Measurements from ENCODE around the gene ARSA.

The ARSA gene

DNA sequence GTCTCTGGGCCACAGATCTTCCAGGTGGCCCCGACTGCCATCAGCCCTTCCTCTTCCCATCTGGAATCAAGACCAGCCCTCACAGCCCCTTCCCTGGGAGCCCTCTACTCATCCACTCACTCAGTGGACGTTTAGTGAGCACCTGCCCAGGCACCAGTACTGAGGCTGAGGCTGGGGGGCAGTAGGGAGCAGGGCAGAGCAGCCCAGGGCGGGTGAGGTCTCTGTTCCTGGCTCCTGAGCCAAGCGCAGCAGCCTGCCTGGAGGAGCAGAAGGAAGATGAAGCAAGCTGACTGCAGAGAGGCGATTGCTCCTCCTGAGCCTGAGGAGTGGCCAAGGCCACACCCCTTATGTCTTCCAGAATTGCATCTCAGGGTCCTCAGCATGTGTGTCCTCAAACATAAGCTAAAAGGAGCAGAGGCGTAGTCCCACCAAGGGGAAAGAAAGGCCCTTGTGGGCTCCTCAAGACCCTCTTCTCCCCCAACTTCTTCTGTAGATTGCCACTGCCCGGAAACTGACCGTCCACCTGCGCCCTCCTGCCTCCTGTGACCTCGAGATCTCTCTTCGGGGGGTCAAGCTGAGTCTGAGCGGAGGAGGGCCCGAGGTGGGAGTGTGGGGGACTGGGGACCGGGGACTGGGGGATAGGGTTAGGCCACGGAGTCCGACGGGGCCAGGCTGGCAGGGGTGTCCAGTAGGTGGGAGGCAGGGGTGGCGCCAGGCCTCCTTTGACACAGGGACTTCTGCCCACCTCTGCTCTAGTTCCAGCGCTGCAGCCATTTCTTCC is 21.6 kb downstream of the ARSA start:
- Histone ChIP-seq H3K36me3 (ENCODE audit: insufficient read depth, low read length) (no peaks in the 10 kb centered on the region), H3K4me3 (ENCODE audit: low read depth in 1 of 2, low read length in 2 of 2) (no peak overlapping the region), H3K9ac (ENCODE audit: low read length) (no peak overlapping the region), H3K27ac (ENCODE audit: low read depth, low read length) (no peak overlapping the region), H3K9me3 (ENCODE audit: low read length) (no peaks in the 10 kb centered on the region), H3K4me1 (ENCODE audit: insufficient read depth, low read length) (no peaks in the 10 kb centered on the region), H3K27me3 (ENCODE audit: control insufficient read depth in 1 of 2, insufficient read depth in 2 of 2, low read length in 2 of 2) (peaks cover 10 to 54% of the 10 kb centered on the region in 2 donors)

DNA sequence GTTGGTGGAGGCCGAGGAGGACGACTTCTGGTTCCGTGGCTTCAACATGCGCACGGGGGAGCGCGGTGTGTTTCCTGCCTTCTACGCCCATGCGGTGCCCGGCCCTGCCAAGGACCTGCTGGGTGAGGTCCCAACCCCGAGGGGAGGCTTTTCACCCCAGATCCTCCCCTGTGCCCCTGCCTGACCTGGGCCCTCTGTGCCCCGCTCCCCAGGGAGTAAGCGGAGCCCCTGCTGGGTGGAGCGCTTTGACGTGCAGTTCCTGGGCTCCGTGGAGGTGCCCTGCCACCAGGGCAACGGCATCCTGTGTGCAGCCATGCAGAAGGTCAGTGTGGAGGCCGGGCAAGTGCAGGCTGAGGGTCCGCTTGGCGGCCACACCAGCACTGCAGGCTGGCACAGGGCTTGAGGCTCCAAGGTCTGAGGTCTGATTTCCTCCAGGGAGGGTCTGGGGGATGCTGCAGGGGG is 22.3 kb downstream of the ARSA start:
- Histone ChIP-seq H3K36me3 (ENCODE audit: insufficient read depth, low read length) (no peaks in the 10 kb centered on the region), H3K9me3 (ENCODE audit: low read length) (no peaks in the 10 kb centered on the region), H3K4me1 (ENCODE audit: insufficient read depth, low read length) (no peaks in the 10 kb centered on the region), H3K4me3 (ENCODE audit: low read depth in 1 of 2, low read length in 2 of 2) (no peak overlapping the region), H3K9ac (ENCODE audit: low read length) (no peak overlapping the region), H3K27ac (ENCODE audit: low read depth, low read length) (no peak overlapping the region), H3K27me3 (ENCODE audit: control insufficient read depth in 1 of 2, insufficient read depth in 2 of 2, low read length in 2 of 2) (peaks cover 10 to 53% of the 10 kb centered on the region in 2 donors)

DNA sequence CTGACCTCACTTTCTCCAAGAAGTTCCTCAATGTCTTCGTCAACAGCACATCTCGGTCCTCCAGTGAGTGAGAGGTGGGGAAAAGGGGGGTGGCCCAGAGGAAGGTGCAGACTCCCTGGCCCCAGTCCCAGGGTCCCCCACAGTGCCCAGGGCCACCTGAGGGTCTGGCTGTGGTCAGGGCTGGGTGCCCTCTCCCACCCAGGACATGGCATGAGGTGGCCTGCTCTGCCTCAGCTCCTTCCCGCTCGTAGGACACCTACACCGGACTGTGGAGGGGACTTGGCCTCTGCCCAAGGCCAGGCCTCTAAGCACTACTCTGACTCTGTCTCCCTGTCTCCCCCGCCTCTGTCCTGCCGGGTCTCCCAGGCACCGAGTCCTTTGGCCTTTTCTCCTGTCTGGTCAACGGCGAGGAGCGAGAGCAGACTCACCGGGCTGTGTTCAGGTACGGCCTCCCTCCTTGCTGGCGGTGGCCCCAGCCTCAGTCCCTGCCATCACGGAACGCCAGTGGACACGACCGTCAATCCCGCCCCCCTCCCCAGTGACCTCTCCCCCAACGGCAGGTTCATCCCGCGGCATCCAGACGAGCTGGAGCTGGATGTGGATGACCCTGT is 22.8 kb downstream of the ARSA start:
- H3K4me1 ChIP-seq (ENCODE audit: insufficient read depth, low read length): no peaks in the 10 kb centered on the region
- no peaks in the 10 kb centered on the region for H3K36me3 ChIP-seq (ENCODE audit: insufficient read depth, low read length)
- no peaks in the 10 kb centered on the region for H3K9me3 ChIP-seq (ENCODE audit: low read length)
- no peak overlapping the region for H3K9ac ChIP-seq (ENCODE audit: low read length)
- H3K27me3 ChIP-seq (ENCODE audit: control insufficient read depth in 1 of 2, insufficient read depth in 2 of 2, low read length in 2 of 2): peaks cover 10 to 48% of the 10 kb centered on the region in 2 donors
- no peak overlapping the region for H3K27ac ChIP-seq (ENCODE audit: low read depth, low read length)
- H3K4me3 ChIP-seq (ENCODE audit: low read depth in 1 of 2, low read length in 2 of 2): no peak overlapping the region

DNA sequence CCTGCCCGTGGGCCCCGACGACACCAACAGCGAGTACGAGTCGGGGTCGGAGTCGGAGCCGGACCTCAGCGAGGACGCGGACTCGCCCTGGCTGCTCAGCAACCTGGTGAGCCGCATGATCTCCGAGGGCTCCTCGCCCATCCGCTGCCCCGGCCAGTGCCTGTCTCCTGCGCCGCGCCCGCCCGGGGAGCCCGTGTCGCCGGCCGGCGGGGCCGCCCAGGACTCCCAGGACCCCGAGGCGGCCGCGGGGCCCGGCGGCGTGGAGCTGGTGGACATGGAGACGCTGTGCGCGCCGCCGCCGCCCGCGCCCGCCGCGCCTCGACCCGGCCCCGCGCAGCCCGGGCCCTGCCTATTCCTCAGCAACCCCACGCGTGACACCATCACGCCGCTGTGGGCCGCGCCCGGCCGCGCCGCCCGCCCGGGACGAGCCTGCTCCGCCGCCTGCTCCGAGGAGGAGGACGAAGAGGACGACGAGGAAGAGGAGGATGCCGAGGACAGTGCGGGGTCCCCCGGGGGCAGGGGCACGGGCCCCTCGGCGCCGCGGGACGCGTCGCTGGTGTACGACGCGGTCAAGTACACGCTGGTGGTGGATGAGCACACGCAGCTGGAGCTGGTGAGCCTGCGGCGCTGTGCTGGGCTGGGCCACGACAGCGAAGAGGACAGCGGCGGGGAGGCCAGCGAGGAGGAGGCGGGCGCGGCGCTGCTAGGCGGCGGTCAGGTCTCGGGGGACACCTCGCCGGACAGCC is 23.5 kb downstream of the ARSA start:
- no peaks in the 10 kb centered on the region for H3K4me1 ChIP-seq (ENCODE audit: insufficient read depth, low read length)
- H3K27me3 ChIP-seq (ENCODE audit: control insufficient read depth in 1 of 2, insufficient read depth in 2 of 2, low read length in 2 of 2): peaks cover 16 to 51% of the 10 kb centered on the region in 2 donors
- no peaks in the 10 kb centered on the region for H3K9me3 ChIP-seq (ENCODE audit: low read length)
- no peaks in the 10 kb centered on the region for H3K36me3 ChIP-seq (ENCODE audit: insufficient read depth, low read length)
- no peak overlapping the region for H3K27ac ChIP-seq (ENCODE audit: low read depth, low read length)
- H3K4me3 ChIP-seq (ENCODE audit: low read depth in 1 of 2, low read length in 2 of 2): no peak overlapping the region
- no peak overlapping the region for H3K9ac ChIP-seq (ENCODE audit: low read length)

DNA sequence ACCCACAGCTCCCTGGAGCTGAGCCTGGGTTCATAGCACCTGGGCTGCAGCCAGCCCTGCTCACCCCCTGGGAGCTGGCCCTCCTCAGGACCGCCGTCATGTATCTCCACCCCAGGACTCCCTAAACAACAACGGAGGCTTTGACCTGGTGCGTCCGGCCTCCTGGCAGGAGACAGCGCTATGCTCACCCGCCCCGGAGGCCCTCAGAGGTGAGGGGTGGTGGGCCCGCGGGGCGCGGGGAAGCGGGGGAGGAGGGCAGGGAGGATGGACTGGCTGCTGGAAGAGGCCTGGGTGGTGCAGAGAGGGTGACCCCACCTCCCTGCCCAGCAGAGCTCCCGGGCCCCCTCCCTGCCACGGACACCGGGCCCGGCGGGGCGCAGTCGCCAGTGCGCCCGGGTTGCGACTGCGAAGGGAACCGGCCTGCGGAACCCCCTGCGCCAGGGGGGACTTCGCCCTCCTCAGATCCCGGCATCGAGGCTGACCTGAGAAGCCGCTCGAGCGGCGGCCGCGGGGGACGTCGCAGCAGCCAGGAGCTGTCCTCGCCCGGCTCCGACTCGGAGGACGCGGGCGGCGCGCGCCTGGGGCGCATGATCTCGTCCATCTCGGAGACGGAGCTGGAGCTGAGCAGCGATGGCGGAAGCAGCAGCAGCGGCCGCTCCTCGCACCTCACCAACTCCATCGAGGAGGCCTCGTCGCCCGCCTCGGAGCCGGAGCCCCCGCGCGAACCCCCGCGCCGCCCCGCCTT is 24.3 kb downstream of the ARSA start:
- Histone ChIP-seq H3K4me1 (ENCODE audit: insufficient read depth, low read length) (no peaks in the 10 kb centered on the region), H3K9ac (ENCODE audit: low read length) (no peak overlapping the region), H3K27ac (ENCODE audit: low read depth, low read length) (no peak overlapping the region), H3K9me3 (ENCODE audit: low read length) (no peaks in the 10 kb centered on the region), H3K4me3 (ENCODE audit: low read depth in 1 of 2, low read length in 2 of 2) (no peak overlapping the region), H3K27me3 (ENCODE audit: control insufficient read depth in 1 of 2, insufficient read depth in 2 of 2, low read length in 2 of 2) (peaks cover 16 to 55% of the 10 kb centered on the region in 2 donors), H3K36me3 (ENCODE audit: insufficient read depth, low read length) (no peaks in the 10 kb centered on the region)

DNA sequence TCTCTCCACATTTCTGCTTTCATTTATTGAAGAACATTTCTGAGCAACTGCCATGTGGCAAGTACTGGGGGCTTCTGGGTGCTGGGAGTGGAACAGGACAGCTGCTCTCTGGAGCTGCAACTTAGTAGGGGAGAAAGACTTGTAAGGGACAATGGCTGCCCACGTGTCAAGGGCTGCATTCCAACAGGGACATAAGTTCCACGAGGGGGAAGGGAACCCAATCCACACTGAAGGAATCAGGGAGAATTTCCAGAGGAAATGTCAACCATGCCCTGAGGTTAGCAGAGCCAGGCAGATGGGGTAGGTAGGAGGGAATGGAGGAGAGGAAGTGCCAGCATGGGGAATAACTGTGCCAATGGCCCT is 25.6 kb downstream of the ARSA start:
- Histone ChIP-seq H3K9ac (ENCODE audit: low read length) (no peak overlapping the region), H3K27me3 (ENCODE audit: control insufficient read depth in 1 of 2, insufficient read depth in 2 of 2, low read length in 2 of 2) (peaks cover 16 to 58% of the 10 kb centered on the region in 2 donors)

DNA sequence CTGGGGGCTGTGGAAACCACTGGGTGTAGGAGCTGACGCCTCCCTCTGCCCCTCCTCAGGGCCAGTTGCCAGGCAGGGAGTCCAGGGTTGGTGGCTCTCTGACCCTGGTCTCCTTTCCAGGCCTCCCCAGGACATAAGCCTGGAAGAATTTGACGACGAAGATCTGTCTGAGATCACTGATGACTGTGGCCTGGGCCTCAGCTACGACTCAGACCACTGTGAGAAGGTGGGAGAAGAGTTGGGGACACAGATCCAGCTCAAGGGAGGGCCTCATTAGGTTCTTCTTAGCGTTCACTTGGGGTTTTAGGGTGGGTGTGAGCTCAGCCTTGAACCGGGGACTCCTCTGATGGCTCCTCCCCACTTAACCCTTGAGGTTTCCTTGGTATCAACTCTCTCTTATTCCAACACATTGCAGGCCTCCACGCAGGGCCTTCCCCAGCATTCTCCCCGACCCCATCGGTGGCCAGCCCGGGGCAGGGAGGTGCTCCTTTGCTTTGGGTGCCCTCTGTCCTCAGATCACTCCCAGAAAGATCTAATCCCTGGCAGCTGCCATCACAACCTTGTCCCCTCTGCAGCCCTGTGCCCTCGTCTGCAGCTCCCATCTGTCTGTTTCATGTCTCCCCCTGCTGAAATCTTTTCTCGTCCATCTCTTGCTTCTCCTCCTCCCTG is 26.1 kb downstream of the ARSA start:
- Histone ChIP-seq H3K9ac (ENCODE audit: low read length) (no peak overlapping the region), H3K4me3 (ENCODE audit: low read depth in 1 of 2, low read length in 2 of 2) (no peak overlapping the region), H3K27ac (ENCODE audit: low read depth, low read length) (no peak overlapping the region), H3K36me3 (ENCODE audit: insufficient read depth, low read length) (no peaks in the 10 kb centered on the region), H3K9me3 (ENCODE audit: low read length) (no peaks in the 10 kb centered on the region), H3K4me1 (ENCODE audit: insufficient read depth, low read length) (no peaks in the 10 kb centered on the region), H3K27me3 (ENCODE audit: control insufficient read depth in 1 of 2, insufficient read depth in 2 of 2, low read length in 2 of 2) (peaks cover 16 to 58% of the 10 kb centered on the region in 2 donors)

More for the DNA sequence above, 25.6 kb downstream of the ARSA start:
- H3K9me3 ChIP-seq (ENCODE audit: low read length): no peaks in the 10 kb centered on the region
- no peaks in the 10 kb centered on the region for H3K36me3 ChIP-seq (ENCODE audit: insufficient read depth, low read length)
- H3K4me1 ChIP-seq (ENCODE audit: insufficient read depth, low read length): no peaks in the 10 kb centered on the region
- no peak overlapping the region for H3K4me3 ChIP-seq (ENCODE audit: low read depth in 1 of 2, low read length in 2 of 2)
- no peak overlapping the region for H3K27ac ChIP-seq (ENCODE audit: low read depth, low read length)

DNA sequence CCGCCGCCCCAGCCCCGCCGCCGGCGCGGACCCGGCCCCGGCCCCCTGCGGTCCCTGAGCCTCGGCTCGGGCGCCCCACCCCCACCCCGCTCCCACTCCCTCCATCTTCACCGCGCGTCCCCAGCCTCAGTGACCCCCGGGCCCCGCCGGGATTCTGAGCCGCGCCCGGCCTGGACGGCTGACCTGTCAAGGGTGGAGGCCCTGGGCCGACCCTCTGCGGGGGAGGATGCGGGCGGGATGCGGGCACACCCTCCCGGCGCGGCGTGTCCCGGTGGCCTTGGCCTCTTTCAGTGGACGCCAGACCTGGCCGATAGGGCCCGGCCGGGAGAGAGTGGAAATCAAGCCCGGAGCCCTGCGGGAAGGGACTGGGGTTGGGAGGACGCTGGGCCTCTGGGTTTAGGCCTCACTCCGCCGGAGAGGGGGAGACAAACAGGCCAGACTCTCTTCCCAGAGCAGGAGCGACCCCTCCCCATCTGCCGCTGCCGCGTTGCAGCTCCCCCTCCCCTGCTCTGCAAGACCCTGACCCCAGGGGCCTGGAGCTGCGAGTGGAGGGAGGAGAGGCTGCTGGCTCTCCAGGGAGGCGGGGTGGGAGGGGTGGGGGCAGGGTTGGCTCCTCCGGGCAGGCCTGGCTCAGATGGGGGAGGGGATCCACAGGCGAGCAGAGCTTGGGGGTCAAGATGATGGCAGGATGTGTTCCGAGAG is 26.8 kb downstream of the ARSA start:
- peaks cover 16 to 56% of the 10 kb centered on the region in 2 donors for H3K27me3 ChIP-seq (ENCODE audit: control insufficient read depth in 1 of 2, insufficient read depth in 2 of 2, low read length in 2 of 2)

DNA sequence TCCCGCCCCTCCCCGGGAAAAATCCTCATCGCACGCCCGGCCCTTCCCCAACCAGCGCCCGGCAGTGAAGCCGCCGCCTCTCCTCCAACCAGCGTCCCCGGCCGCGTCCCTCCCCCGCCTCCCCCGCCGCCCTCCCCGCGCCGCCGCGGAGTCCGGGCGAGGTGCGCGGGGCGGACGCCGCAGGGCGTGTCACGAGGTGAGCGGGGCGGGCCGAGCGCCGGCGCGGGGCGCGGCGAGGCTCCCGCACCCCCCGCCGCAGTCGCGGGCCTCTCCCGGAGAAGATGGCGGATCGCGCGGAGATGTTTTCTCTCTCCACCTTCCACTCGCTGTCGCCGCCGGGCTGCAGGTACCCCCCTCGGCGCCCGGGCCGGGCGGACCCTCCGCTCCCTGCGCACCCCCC is 27.4 kb downstream of the ARSA start, which contains the start of gene MAPK8IP2:
Gene MAPK8IP2, plus strand, starts transcription at position 256 of the 400 bp plus-strand sequence. Its CDS starts 26 bp downstream, at position 282.
- Histone ChIP-seq H3K36me3 (ENCODE audit: insufficient read depth, low read length) (no peaks in the 10 kb centered on the region), H3K4me3 (ENCODE audit: low read depth in 1 of 2, low read length in 2 of 2) (no peak within 1 kb of the TSS), H3K9ac (ENCODE audit: low read length) (no peak within 1 kb of the TSS), H3K27ac (ENCODE audit: low read depth, low read length) (no peak within 1 kb of the TSS), H3K27me3 (ENCODE audit: control insufficient read depth in 1 of 2, insufficient read depth in 2 of 2, low read length in 2 of 2) (peaks cover 16 to 50% of the 10 kb centered on the region in 2 donors), H3K9me3 (ENCODE audit: low read length) (no peaks in the 10 kb centered on the region), H3K4me1 (ENCODE audit: insufficient read depth, low read length) (no peaks in the 10 kb centered on the region)

More for the DNA sequence above, 26.8 kb downstream of the ARSA start:
- Histone ChIP-seq H3K27ac (ENCODE audit: low read depth, low read length) (no peak overlapping the region), H3K4me3 (ENCODE audit: low read depth in 1 of 2, low read length in 2 of 2) (no peak overlapping the region), H3K9ac (ENCODE audit: low read length) (no peak overlapping the region), H3K9me3 (ENCODE audit: low read length) (no peaks in the 10 kb centered on the region), H3K36me3 (ENCODE audit: insufficient read depth, low read length) (no peaks in the 10 kb centered on the region), H3K4me1 (ENCODE audit: insufficient read depth, low read length) (no peaks in the 10 kb centered on the region)

DNA sequence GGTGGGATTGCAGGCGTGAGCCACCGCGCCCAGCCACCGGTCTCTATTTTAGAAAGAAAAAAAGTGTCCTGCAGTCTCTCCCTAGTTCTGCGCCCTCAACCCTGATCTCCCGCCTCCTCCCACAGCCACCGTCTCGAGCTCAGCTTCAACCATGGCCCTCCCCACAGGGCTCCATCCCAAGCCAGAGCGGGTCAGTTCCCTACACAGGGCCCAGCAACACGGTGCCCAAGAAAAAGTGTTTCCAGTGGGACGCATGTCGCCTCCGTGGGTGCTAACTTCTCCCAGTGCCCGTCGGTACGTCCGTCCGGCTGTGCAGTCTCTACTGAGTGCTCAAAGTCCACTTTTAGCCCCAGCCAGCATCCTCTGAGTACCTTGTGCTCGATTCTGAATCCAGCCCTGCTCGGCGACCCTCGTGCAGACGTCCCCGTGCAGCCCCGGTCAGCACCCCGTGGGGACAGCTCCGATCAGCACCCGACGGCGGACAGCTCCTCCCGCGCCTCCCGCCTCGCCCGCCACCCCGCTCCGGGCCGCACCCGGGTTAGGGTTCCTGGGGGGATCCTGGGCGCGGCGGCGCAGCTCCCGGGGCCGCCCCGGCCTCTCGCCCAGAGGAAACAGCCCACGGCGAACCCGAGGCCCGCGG is 28.0 kb downstream of the ARSA start:
- H3K36me3 ChIP-seq (ENCODE audit: insufficient read depth, low read length): no peaks in the 10 kb centered on the region
- H3K9ac ChIP-seq (ENCODE audit: low read length): no peak overlapping the region
- no peak overlapping the region for H3K27ac ChIP-seq (ENCODE audit: low read depth, low read length)
- H3K4me1 ChIP-seq (ENCODE audit: insufficient read depth, low read length): no peaks in the 10 kb centered on the region
- peaks cover 16 to 44% of the 10 kb centered on the region in 2 donors for H3K27me3 ChIP-seq (ENCODE audit: control insufficient read depth in 1 of 2, insufficient read depth in 2 of 2, low read length in 2 of 2)
- no peak overlapping the region for H3K4me3 ChIP-seq (ENCODE audit: low read depth in 1 of 2, low read length in 2 of 2)
- H3K9me3 ChIP-seq (ENCODE audit: low read length): no peaks in the 10 kb centered on the region

All from muscle layer of colon (tissue), 2 donors.